H1 (cell line): ENCODE results near the gene PROZ. TPM values are rescaled to one million over a fixed set of nuclear protein-coding genes. Genes with fewer than 3 reads are reported as not detected.

Source experiments
- CHD1 ChIP-seq: IDR thresholded peaks from 2 replicates; pipeline ENCODE4 v1.6.1; 2012; ENCODE audit warnings: low read depth, low read length, improper control_type of control experiment
- CHD7 ChIP-seq: fragments of 300-600 bp; sonication (generic); IDR thresholded peaks from 2 replicates; pipeline ENCODE4 v1.7.1; 2012; ENCODE audit warnings: low read length, moderate library complexity, mild to moderate bottlenecking, inconsistent platforms; ENCODE audit not compliant: insufficient replicate concordance
- CTCF ChIP-seq, 3 experiments: IDR thresholded peaks; 1 replicate in 2 of 3; 2 replicates in 1 of 3; pipeline versions ENCODE4 v1.5.1 to v1.6.1; 2011; ENCODE audit warnings: low read length in 3 of 3, mild to moderate bottlenecking in 3 of 3, inconsistent platforms in 2 of 3, low read depth in 1 of 3, moderate library complexity in 1 of 3; ENCODE audit not compliant: insufficient read depth in 1 of 3; ENCODE audit errors: control extremely low read depth in 1 of 3
- EGR1 ChIP-seq: IDR thresholded peaks from 2 replicates; pipeline ENCODE4 v1.6.1; 2011; ENCODE audit warnings: low read depth, low read length, borderline replicate concordance
- JUN ChIP-seq: IDR thresholded peaks from 2 replicates; pipeline ENCODE4 v1.6.1; 2011; ENCODE audit warnings: low read depth, mild to moderate bottlenecking, improper control_type of control experiment, low read length
- JUND ChIP-seq: IDR thresholded peaks from 2 replicates; pipeline ENCODE4 v1.6.1; 2011; ENCODE audit warnings: mild to moderate bottlenecking, improper control_type of control experiment, low read length
- KDM5A ChIP-seq: fragments of 200-600 bp; IDR thresholded peaks from 2 replicates; pipeline ENCODE4 v1.7.1; 2012; ENCODE audit warnings: mild to moderate bottlenecking, low read length, inconsistent platforms, mixed read lengths
- NRF1 ChIP-seq: IDR thresholded peaks from 2 replicates; pipeline ENCODE4 v1.6.1; 2011; ENCODE audit warnings: mild to moderate bottlenecking, low read depth, low read length, improper control_type of control experiment
- PHF8 ChIP-seq: fragments of 200-600 bp; sonication (generic); conservative IDR thresholded peaks from 2 replicates; pipeline ENCODE4 v1.7.1; 2012; ENCODE audit warnings: low read depth, mild to moderate bottlenecking, inconsistent platforms, low read length, moderate library complexity
- SRF ChIP-seq: IDR thresholded peaks from 2 replicates; pipeline ENCODE4 v1.6.1; 2011; ENCODE audit warnings: mild to moderate bottlenecking, low read depth, low read length, moderate library complexity
- polyA plus RNA-seq, 7 experiments: library from polyadenylated mRNA; depleted of rRNA in 3 of 7; stranded (reverse) in 5 of 7; unstranded in 2 of 7; fragments of >200 nt in 5 of 7; fragments of 200-250 nt in 2 of 7; gene quantifications; 1 replicate in 5 of 7; 2 replicates in 1 of 7; 4 replicates in 1 of 7; pipeline versions ENCODE4 v1.2.1 to v1.2.3, GENCODE V29; 2011 to 2013; ENCODE audit warnings: missing spikeins in 2 of 7, mixed read lengths in 2 of 7
- total RNA-seq: library from RNA; stranded (reverse); fragmentation: NEBNext Ultra II Directional; extraction: Animal tissue kit (Norgen Biotek cat#: 25700); gene quantifications from 2 replicates; pipeline ENCODE4 v1.2.1, GENCODE V29; 2021

The PROZ gene
- total and polyA plus RNA-seq, 2 of the 8 experiments (the other 6 are each of a cell fraction or from before 2014, with no cell fraction given): not detected

- TF ChIP-seq CHD7 (no peak), PHF8 (no peak), KDM5A (no peak), JUN (no peak), EGR1 (no peak), CHD1 (no peak), SRF (no peak), NRF1 (no peak), CTCF (IDR thresholded peaks at IDR 0.05; ENCODE audit: control extremely low read depth in 1 of 3, insufficient read depth in 1 of 3, low read depth in 1 of 3, low read length in 3 of 3) (no peak), JUND (no peak)
Observed at GRCh38 chr13:113218586-113218985, 60.1 kb downstream of the PROZ start (continued).
